Amniotic stem cell (primary cell): ENCODE results near the gene SEC22C.
"Not testable (repeated sequence)": the region's sequence is repeated elsewhere in the genome, so short reads cannot be mapped to it uniquely, and the experiment has no call there.

ENCODE experiments used
- DNase-seq: peaks from one replicate; lab custom pipeline; 2025; lab: John Stamatoyannopoulos, UW

The SEC22C gene, protein sequence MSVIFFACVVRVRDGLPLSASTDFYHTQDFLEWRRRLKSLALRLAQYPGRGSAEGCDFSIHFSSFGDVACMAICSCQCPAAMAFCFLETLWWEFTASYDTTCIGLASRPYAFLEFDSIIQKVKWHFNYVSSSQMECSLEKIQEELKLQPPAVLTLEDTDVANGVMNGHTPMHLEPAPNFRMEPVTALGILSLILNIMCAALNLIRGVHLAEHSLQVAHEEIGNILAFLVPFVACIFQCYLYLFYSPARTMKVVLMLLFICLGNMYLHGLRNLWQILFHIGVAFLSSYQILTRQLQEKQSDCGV

DNA sequence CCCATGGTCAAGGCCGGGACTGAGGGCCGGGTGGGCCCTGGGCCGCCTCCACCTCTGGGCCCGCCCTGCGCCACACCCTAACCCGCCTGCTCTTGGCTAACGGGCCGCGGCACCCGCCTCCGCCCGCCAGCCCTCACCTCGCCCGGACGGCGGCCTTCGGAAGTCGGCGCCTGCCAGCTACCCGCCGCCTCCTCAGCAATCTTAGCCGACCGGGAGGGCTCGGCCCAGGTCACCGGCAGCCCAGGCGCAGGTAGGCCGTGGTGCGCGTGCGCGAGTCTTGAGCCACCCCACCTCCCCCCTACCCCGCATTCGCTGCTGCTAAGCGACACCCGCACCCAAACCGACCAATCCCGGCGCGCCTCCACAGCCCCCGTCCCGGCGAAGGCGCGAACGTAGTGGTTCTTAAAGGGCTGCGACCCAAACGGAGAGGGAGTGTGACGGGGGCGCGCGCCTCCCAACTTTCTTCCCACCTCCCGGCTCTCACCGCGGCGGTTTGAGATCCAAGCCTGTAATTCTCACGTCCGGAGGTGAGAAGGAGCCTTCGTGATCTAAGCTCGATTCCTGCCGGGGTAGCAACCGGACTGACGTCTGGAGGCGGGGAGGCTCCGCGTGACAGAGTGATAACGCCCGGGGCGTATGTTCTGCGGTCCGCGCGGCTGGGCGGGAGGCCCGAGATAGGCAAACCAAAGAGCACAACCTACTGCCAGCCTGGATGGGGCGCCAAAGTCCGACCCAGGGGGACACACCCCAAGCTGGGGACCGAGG, at the start of gene SEC22C:
Gene SEC22C, minus strand, starts transcription at position 259 of the 765 bp plus-strand sequence. CDS start 12,921 bp downstream, outside the sequence.
- peak; percentile 79 for DNase-seq

DNA sequence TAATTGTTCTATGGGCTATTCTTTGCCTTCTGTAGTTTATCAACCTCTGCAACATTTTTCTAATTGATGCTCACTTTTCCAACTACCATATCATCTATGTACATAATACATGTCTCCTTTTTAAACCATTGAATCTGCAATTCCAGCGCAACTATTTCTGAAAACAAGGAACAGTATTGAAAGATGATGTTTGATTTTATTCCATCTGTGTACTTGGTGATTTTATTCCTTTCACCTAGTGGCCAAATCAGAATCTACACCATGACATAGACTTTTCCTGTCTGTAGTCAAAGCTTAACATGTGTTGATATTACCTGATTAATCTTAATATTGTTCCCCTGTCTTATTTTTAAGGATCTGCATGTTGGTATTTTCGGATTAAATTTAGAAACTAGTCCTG, 31.7 kb upstream of the SEC22C start:
- no peak for DNase-seq

DNA sequence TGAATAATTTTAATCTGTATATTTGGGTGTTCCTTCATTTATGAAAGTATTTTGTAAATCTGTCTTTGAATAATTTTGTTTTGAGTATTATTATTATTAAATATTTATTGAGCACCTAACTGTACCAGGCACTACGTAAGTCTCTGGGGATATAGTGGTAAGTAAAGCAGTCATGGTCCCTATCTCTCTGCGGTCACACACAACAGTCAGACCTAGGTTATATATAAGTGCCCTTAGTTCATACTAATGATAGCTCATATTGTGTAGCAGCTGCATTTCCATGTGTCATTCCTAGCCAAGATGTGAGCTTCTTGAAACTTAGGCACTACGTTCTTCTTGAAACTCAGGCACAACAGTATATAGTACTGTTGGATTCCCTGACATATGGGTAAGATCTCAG, 31.2 kb upstream of the SEC22C start:
- DNase-seq: no peak

DNA sequence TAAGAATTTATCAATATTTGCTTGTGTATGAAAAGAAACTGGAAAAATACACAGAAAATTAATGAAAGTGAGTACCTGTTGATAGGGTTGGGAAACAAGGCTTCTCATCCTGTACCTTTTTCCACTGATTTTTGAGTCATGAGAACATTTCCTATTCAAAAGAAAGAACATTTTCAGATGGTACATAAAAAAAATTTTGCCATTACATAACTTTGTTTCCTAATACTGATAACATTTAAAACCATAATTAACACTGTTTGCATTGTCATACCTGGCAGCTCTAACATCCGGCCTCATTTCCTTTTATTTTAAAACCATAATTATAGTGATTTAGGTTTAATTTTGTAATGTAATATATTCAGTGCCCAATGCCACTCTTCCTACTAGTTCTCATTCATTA, 30.4 kb upstream of the SEC22C start:
- DNase-seq: no peak

DNA sequence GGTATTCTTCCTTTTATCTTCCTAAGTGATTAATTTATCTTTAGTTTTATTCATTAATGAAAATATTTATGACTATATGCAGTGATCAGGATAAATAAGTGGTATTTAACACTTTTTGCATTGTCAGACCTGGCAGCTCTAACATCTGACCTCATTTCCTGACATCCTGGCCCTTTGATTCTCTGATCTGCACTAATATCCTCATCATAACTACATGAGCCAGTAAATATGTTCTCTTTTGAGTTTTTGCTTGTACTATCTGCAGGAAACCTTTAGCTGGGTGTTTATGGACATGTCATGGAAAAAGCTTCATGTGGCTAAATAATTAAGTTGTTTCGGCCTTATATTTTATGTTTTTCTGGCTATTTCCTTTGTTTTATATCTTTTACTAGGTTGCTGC, 29.2 kb upstream of the SEC22C start:
- DNase-seq: no peak

DNA sequence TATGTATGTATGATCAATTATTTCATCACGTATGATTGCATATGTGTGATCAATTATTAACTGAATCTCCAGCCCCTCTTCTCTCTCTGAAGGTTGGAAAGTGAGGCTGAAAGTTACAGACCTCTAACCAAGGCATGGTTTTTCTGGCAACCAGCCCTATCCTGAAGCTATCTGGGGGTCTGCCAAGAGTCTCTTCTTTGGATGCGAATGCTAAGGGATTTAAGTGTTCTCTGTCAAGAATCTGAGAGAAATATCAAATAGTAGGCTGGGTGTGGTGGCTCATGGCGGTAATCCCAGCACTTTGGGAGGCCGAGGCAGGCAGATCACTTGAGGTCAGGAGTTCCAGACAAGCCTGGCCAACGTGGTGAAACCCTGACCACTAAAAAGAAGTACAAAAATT, 26.8 kb upstream of the SEC22C start:
- DNase-seq: no peak

DNA sequence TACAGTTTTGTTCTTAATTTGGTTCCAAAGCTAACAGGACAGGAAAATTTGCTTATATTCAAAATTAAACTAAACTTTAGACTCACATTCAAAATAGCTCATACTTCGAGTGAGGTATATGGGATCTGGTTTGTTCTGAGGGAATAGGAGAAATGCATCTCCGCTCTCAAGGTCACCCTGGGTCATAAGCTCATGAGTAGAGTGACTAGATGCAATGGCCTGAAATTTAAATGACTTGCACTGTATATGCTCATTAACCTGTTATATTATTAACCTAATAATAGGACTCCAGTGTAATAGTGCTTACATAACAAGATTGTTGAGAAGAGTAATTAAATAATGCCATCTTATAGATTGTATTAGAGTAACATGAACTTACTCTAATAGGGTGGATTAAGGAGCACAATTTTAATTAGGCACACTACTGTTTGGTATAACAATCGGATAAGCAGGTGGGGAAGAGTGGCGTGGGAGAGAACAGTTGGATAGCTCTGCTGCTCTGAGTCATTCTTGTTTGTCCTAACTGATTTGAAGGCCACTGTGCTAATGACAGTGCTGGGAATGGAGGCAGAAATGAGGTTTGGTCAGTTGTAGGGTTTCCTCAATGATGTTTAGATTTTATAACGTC, 23.9 kb upstream of the SEC22C start:
- DNase-seq: no peak

DNA sequence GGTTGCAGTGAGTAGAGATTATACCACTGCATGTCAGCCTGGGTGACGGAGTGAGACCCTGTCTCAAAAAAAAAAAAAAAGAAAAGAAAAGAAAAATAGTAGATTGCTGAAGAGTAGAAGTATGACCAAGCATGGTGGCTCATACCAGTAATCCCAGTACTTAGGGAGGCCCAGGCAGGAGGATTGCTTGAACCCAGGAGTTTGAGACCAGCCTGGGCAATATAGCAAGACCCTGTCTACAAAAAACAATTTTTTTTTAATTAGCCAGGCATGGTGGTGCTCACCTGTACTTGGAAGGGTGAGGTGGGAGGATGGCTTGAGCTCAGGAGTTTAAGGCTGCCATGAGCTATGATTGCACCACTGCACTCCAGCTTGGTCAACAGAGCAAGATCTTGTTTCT, 21.2 kb upstream of the SEC22C start:
- no peak for DNase-seq

DNA sequence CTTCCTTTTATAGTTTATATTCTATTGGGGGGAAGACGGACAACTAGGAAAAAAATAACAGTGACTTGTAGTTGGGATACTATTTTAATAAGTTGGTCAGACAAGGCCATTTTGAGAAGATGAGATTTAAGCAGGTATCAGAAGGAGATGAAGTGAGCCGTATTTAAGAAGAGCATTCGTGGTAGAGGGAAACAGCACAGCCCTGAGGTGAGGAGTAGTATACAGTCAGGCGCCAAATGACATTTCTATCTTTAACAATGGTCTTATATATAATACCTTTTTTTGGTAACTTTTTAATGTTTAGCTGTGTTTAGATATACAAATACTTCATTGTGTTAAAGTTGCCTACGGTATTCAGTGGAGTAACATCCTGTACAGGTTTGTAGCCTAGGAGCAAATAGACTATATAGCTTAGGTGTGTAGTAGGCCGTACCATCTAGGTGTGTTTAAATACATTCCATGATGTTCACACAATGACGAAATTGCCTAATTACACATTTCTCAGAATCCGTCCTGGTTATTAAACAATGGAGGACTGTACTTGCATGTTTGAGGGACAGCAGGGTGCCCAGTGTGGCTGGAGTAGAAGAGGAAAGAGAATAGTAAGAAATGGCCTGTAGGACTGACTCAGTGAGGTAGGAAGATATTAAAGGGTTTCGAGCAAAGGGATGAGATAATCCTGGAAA, 20.3 kb upstream of the SEC22C start:
- DNase-seq: no peak

DNA sequence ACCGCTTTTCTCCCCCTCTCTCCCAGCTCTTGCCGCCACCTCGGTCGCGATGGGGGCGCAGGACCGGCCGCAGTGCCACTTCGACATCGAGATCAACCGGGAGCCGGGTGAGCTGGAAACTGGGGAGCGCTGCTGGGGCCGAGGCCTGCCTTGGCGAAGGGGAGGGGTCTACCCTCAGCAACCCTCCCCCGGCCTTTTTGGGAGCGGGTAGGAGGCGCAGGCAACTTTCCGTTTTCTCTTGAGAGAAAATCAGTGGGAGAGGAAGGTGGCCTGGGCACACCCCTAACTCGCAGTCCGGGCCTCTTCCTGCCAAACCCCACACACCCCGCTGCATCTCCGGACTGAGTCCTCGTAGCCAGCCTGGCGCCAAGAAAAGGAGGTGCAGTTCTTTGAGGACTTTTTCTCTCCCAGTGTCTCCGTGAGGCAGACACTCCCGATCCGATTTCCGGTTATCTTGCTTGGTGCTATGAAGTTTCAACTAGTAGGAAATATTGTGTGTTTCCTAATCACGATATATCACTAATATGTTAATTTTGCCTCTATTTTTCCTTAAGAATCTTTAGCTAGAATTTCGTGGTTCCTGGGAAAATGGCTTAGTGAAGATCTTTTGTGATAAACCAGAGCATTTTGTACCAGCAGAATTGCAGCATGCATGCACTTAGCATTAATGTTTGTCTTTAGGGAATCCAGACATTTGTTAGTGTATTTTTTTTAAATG, 19.4 kb upstream of the SEC22C start:
- no peak for DNase-seq

DNA sequence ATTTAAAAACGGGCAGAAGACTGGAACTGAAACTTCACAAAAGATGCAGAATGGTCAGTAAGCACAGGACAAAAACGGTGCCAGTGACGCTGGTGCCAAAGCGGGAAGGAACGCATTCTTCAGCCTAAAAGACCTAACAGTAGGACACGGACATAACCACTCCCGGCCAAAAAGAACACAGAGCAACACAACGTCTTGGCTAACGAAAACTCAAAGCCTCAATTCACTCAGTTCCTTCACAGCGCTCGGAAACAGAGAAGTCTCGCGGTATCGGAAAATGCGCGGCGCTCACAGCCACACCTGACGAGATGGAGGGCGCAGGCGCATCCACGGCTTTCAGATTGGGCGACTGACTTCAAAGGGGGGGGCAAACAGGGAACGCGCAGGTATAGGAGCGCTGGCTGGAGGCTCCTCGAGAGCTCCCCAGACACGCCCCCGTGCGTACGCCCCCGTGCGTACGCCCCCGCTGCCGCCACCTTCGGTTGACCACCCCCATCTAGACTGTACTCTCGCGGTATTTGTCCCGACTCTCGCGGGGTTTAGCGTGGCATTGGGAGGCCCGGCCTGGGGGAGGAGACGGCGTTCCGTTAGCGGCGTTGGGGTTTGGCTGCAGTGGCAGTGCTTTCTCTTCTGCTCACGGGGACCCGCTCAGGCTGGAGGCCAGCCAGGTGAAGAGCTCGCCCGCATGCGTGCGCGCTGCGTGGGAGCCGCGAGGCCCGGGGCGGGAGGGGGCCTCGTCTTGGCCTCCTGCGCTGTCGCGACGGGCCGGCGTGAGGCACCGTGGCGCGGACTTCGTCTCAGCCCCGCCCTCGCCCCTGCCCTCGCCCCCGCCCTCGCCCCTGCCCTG, 18.6 kb upstream of the SEC22C start, which contains the start of gene NKTR:
Gene NKTR, plus strand, starts transcription at position 576 of the 847 bp plus-strand sequence. CDS start 321 bp downstream, outside the sequence.
- peak; percentile 93 for DNase-seq

DNA sequence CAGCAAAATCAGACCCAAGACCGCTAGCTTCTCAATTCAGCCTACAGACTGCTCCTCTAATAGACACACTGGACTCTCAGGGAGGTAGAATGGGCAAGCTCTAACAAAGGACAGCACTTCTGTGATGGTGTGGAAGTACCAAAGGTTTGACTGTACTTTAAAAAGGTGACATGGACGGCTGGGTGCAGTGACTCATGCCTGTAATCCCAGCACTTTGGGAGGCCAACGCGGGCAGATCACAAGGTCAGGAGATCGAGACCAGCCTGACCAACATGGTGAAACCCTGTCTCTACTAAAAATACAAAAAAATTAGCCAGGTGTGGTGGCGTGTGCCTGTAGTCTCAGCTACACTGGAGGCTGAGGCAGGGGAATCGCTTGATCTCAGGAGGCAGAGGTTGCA, 15.3 kb upstream of the SEC22C start:
- DNase-seq: not testable (repeated sequence)

DNA sequence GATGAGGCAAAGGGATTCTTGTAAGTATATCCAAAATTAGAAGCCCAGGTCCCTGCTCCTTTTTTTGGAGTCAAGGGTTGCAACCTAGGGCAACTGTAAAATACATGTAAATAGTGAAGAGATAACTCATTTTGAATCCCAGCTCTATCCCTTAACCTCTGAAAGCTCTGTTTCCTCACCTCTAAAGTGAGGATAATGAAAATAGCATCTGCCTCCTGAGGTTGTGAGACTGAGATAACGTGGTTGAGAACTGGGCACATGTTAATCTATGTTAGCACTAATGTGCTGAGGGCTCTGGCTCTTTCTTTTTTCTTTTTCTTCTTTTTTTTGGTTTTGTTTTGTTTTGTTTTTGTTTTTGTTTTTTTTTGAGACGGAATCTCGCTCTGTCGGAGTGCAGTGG, 13.9 kb upstream of the SEC22C start:
- DNase-seq: no peak

DNA sequence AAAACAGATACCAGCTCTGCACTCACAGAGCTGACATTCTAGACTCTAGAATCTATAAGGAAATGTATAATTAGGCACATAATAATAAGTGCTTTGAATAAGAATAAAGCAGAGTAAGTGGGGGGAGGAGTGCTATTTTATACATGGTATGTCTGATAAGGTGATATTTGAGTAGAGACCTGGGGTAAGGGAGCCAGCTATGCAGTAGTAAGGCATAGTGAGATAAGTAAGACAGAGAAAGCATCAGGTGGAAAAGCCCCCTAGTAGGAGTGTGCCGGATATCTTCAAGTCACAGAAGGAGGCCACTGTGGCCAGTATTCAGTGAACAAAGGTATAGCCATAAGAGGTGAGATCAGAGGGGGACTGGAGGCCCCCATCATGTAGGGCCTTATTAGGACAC, 11.9 kb upstream of the SEC22C start:
- no peak for DNase-seq

DNA sequence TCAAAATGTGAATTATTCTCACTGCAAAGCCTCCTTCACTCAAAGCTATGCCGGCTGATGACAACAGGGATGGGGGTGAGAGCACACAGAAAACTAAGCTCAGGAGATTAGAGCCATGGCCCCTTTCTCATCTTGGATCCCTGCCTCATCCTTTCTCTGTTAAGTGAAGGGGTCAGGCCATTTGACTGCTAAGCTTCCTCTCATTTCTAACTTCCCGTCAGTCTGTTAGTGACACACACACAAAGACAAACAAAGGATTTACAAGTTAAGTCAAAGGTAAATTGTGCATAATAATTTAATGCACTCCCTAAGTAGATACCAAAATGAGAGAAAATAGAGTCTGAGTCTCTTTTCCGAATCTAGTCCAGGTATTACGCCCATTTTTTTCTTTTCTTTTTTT, 10.0 kb upstream of the SEC22C start:
- DNase-seq: no peak

DNA sequence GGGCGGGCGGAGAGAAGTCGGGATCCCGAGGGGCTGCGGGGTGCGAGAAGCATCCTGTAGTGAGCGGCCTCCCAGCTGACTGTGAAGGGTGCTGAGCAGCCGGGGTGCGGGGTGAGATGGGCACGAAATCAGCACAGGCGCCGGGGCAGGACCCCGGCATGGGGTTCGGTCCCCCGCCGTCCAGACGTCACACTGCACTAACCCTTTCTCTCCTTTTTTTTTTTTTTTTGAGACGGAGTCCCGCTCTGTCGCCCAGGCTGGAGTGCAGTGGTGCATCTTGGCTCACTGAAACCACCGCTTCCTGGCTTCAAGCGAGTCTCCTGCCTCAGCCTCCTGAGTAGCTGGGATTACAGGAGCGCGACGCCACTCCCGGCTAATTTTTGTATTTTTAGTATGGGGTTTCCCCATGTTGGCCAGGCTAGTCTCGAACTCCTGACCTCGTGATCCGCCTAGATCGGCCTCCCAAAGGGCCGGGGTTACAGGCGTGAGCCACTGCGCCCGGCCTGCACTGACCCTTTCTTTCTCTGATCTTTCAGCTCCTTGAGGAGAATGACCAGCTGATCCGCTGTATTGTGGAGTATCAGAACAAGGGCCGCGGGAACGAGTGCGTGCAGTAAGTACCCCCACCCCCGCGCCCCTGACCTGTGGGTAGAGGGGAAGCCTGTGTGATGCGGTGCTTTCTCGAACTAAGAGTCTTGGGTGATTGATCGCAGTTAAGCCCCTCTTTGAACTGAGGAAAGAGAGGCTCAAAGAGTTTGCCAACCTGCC, 9.4 kb upstream of the SEC22C start:
- no peak for DNase-seq

DNA sequence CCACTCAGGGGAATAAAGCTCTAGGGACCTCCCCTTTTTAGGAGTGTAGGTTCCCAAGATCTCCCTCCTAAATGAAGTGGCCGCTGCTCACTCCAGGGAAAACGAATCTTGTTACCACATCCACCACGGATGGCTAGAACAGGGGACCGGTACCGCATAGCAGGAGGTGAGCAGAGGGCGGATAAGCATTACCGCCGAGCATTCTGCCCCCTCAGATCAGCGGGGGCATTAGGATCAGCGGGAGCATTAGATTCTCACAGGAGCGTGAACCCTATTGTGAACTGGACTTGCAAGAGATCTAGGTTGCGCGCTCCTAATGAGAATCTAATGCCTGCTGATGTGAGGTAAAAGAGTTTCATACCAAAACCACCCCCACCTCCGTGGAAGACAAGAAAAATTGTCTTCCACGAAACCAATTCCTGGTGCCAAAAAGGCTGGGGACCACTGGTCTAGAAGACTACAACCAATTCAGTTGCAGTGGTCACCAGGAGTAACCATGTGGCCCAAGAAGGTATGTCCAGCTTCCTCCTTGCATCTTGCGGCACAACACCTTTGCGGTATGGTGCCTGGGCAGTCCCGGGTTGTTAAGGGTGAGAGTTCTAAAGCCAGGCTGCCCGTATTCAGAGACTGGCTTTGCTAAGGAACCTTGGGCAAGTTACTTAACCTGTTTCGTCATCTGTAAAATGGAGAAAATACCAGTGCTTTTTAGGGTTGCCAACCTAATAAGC, 7.8 kb upstream of the SEC22C start:
- DNase-seq: no peak

DNA sequence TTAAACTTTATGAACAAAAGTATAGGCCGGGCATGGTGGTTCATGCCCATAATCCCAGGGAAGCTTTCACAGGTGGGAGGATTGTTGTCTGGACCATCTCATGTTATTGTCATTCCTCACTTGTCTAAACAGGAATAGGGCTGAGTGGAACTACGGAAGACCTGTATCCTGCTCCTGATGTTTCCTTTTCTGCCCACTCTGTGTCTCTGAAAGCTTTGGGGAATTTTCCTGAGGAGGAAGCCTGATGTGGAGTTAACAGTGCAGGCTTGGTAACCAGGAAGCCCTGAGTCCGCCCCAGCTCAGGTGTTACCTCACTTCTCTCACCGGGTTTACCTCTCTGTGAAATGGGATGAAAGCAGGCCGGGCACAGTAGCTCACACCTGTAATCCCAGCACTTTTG, 6.9 kb upstream of the SEC22C start:
- DNase-seq: no peak

DNA sequence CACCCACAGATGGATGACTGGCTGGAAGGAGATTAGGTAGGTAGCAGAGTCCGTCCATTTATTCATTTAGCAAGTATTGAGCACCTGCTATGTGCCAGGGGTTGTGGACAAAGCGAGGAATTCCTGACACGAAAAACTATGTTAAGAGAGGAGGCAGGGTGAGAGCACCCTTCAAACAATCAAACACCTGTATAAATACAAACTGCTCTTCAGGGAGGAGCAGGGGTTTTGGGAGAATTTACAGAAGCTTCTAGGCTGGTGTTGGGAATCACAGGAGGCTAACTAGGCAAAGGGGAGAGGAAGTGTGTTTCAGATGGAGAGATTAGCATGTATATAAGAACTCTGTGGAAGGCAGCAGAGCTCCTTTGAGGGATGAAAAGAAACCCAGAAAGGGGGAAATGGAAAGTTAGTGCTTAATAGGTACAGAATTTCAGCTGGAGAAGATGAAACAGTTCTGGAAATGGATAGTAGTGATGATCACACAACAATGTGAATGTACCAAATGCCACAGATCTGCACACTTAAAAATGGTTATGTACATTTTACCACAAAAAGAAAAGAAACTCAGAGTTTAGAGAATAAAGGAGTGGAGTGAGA, 805 bp upstream of the SEC22C start:
- DNase-seq: no peak
